ENCODE measurements around the gene USP24.
"Not testable (repeated sequence)": the region's sequence is repeated elsewhere in the genome, so short reads cannot be mapped to it uniquely, and the experiment has no call there.

The USP24 gene

GRCh38 chr1:55199735-55200134 is 15.4 kb downstream of the USP24 start:
- DNase-seq (ENCODE audit: low read depth in 2 of 2), result not testable (repeated sequence)

- DNase-seq (ENCODE audit: low read depth in 2 of 2), result no peak
Observed at GRCh38 chr1:55198044-55198443, 17.1 kb downstream of the USP24 start.

- no peak for DNase-seq (ENCODE audit: low read depth in 2 of 2)
Observed at GRCh38 chr1:55197099-55197498, 18.1 kb downstream of the USP24 start.

GRCh38 chr1:55196433-55197035 is 18.6 kb downstream of the USP24 start:
- no peak for DNase-seq (ENCODE audit: low read depth in 2 of 2)

GRCh38 chr1:55195521-55196233 is 19.5 kb downstream of the USP24 start:
- no peak for DNase-seq (ENCODE audit: low read depth in 2 of 2)

GRCh38 chr1:55194851-55195250 is 20.3 kb downstream of the USP24 start:
- DNase-seq (ENCODE audit: low read depth in 2 of 2), result no peak

GRCh38 chr1:55192093-55192492 is 23.1 kb downstream of the USP24 start:
- DNase-seq (ENCODE audit: low read depth in 2 of 2), result no peak

GRCh38 chr1:55191219-55191952 is 23.8 kb downstream of the USP24 start:
- DNase-seq (ENCODE audit: low read depth in 2 of 2), result not testable (repeated sequence)

GRCh38 chr1:55190109-55190508 is 25.1 kb downstream of the USP24 start:
- no peak for DNase-seq (ENCODE audit: low read depth in 2 of 2)

- DNase-seq (ENCODE audit: low read depth in 2 of 2), result no peak
Observed at GRCh38 chr1:55188909-55189308, 26.3 kb downstream of the USP24 start.

GRCh38 chr1:55185832-55186231 is 29.3 kb downstream of the USP24 start:
- no peak for DNase-seq (ENCODE audit: low read depth in 2 of 2)

- DNase-seq (ENCODE audit: low read depth in 2 of 2), result no peak
Observed at GRCh38 chr1:55184859-55185258, 30.3 kb downstream of the USP24 start.

- no peak for DNase-seq (ENCODE audit: low read depth in 2 of 2)
Observed at GRCh38 chr1:55181666-55182065, 33.5 kb downstream of the USP24 start.

- DNase-seq (ENCODE audit: low read depth in 2 of 2), result no peak
Observed at GRCh38 chr1:55180075-55180670, 35.0 kb downstream of the USP24 start.

GRCh38 chr1:55179177-55179835 is 35.9 kb downstream of the USP24 start:
- DNase-seq (ENCODE audit: low read depth in 2 of 2), result no peak

GRCh38 chr1:55172687-55173086 is 42.5 kb downstream of the USP24 start:
- DNase-seq (ENCODE audit: low read depth in 2 of 2), result no peak

- DNase-seq (ENCODE audit: low read depth in 2 of 2), result no peak
Observed at GRCh38 chr1:55172272-55172671, 42.9 kb downstream of the USP24 start.

GRCh38 chr1:55171694-55172093 is 43.5 kb downstream of the USP24 start:
- no peak for DNase-seq (ENCODE audit: low read depth in 2 of 2)

GRCh38 chr1:55170426-55170825 is 44.7 kb downstream of the USP24 start:
- DNase-seq (ENCODE audit: low read depth in 2 of 2), result no peak

GRCh38 chr1:55169126-55169525 is 46.0 kb downstream of the USP24 start:
- no peak for DNase-seq (ENCODE audit: low read depth in 2 of 2)

GRCh38 chr1:55168353-55168752 is 46.8 kb downstream of the USP24 start:
- no peak for DNase-seq (ENCODE audit: low read depth in 2 of 2)
